Suprapubic skin (tissue), 3 donors: Measurements from ENCODE around the gene RAPGEF4.

ENCODE experiments used
- POLR2AphosphoS5 ChIP-seq, 3 donors: sonication (generic); formaldehyde crosslinking; IDR thresholded peaks; one replicate each; pipeline ENCODE4 v1.6.1; 2017; ENCODE audit warnings: antibody characterized with exemption in 3 of 3
- TF ChIP-seq, protein P1 (sequence below), 2 donors: fragments of 200-600 bp in 1 of 2; fragments of 450-650 bp in 1 of 2; sonication (generic) in 1 of 2; IDR thresholded peaks; one replicate each; pipeline ENCODE4 v1.5.1; 2016 to 2019; ENCODE audit warnings: antibody characterized with exemption in 2 of 2, mild to moderate bottlenecking in 1 of 2, moderate library complexity in 1 of 2

DNA sequence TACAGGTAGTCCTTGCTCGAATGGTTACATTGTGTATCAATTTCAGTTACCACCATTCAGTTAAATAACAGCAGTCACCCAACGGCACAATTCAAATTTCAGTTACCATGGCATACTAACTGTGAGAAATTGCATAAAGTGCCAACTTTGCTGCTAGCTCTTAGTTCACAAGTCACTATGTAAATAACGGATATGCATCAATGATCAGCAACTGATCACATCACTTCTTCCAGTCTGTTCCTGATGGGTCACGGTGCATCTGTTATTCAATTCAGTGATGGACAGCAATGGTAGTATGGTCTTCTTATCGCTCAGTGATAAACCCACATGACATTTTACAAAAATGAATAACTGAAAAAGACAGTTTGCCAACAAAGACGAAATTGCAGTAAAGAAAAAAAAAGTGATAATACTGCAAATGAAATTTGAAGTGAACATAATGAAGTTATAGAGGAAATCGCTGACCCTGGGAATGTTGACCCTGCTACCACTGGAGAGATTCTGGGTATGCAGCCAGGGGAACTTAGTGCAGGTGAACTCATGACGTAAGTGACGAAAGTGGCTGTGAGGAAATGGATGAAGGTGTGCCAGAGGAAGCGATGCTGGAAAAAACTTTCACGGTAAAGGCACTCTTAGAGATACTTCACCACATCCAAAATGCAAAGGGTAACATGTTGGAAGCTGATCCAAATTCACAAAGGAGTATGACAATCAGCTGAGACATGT is 25.9 kb upstream of the RAPGEF4 start:
- TF ChIP-seq, protein P1, sequence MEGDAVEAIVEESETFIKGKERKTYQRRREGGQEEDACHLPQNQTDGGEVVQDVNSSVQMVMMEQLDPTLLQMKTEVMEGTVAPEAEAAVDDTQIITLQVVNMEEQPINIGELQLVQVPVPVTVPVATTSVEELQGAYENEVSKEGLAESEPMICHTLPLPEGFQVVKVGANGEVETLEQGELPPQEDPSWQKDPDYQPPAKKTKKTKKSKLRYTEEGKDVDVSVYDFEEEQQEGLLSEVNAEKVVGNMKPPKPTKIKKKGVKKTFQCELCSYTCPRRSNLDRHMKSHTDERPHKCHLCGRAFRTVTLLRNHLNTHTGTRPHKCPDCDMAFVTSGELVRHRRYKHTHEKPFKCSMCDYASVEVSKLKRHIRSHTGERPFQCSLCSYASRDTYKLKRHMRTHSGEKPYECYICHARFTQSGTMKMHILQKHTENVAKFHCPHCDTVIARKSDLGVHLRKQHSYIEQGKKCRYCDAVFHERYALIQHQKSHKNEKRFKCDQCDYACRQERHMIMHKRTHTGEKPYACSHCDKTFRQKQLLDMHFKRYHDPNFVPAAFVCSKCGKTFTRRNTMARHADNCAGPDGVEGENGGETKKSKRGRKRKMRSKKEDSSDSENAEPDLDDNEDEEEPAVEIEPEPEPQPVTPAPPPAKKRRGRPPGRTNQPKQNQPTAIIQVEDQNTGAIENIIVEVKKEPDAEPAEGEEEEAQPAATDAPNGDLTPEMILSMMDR (IDR thresholded peaks at IDR 0.05): no peak
- TF ChIP-seq POLR2AphosphoS5 (IDR thresholded peaks at IDR 0.05): no peak
